HG02759 (cell line): ENCODE data around the gene SETD1B.
"Not testable (repeated sequence)": the region's sequence is repeated elsewhere in the genome, so short reads cannot be mapped to it uniquely, and the experiment has no call there.

ENCODE experiments used
- ATAC-seq: cut with Tn5 transposase; IDR thresholded peaks from one replicate; pipeline ENCODE4 v1.9.1; 2021; ENCODE audit warnings: mild to moderate bottlenecking, moderate library complexity; ENCODE audit not compliant: unreplicated experiment

SETD1B gene

GRCh38 chr12:121849665-121850064 is 45.9 kb downstream of the SETD1B start:
- no peak for ATAC-seq

- not testable (repeated sequence) for ATAC-seq
These were observed 48.6 kb downstream of the SETD1B start for GRCh38 chr12:121852392-121852791.

- no peak for ATAC-seq
These were observed 53.8 kb downstream of the SETD1B start for GRCh38 chr12:121857322-121858246.

- no peak for ATAC-seq
These were observed 54.5 kb downstream of the SETD1B start for GRCh38 chr12:121858318-121858661.

- ATAC-seq: no peak
These were observed 55.1 kb downstream of the SETD1B start, which contains the start of gene HPD for GRCh38 chr12:121858662-121859572. Gene HPD, minus strand, starts transcription at chr12:121858859. Its CDS starts 36 bp downstream, at chr12:121858823.

GRCh38 chr12:121860257-121860656 is 56.4 kb downstream of the SETD1B start:
- ATAC-seq: no peak

GRCh38 chr12:121860699-121861098 is 56.9 kb downstream of the SETD1B start:
- ATAC-seq: not testable (repeated sequence)

GRCh38 chr12:121861636-121862254 is 57.9 kb downstream of the SETD1B start:
- no peak for ATAC-seq

GRCh38 chr12:121866331-121866730 is 62.5 kb downstream of the SETD1B start:
- no peak for ATAC-seq

- ATAC-seq: not testable (repeated sequence)
These were observed 65.4 kb downstream of the SETD1B start for GRCh38 chr12:121869229-121869628.

GRCh38 chr12:121871467-121871866 is 67.7 kb downstream of the SETD1B start:
- no peak for ATAC-seq

GRCh38 chr12:121872546-121873215 is 68.9 kb downstream of the SETD1B start:
- no peak for ATAC-seq

GRCh38 chr12:121873216-121873569 is 69.4 kb downstream of the SETD1B start:
- no peak for ATAC-seq

- ATAC-seq: no peak
These were observed 70.3 kb downstream of the SETD1B start for GRCh38 chr12:121874071-121874470.

- no peak for ATAC-seq
These were observed 71.8 kb downstream of the SETD1B start for GRCh38 chr12:121875582-121875981.

GRCh38 chr12:121876080-121876447 is 72.3 kb downstream of the SETD1B start:
- not testable (repeated sequence) for ATAC-seq
